Measurements from ENCODE around the gene AVEN.

The AVEN gene

DNA sequence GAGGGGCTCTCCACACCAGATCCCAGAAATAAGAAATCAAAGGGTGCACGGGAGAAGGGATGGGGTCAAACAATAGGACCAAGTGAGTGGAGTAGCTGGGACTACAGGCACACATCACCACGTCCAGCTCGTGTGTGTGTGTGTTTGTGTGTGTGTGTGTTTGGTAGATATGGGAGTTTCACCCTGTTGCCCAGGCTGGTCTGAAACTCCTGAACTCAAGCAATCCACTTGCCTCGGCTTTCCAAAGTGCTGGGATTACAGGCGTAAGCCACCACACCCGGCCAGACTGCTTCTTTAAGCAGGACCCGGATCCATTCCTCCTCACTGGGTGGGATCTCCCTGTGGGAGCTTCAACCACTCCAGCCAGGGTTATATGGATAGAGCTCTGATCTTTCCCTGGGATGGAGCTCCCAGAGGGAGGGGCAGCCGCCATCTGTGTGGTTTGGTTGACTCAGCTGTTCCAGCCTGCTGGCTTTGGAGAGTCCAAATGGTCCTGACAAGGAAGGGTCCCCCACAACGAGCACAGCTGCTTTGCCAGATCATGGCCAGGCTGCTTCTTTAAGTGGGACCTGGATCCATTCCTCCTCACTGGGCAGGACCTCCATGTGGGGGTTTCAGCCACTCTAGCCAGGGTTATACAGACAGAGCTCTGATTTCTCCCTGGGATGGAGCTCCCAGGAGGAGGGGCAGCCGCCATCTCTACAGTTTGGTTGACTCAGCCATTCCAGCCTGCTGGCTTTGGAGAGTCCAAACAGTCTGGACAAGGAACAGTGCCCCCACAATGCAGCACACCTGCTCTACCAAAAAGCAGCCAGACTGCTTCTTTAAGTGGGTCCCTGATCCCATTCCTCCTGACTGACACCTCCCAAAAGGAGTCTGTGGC lies 9.1 kb upstream of the AVEN start:
- Histone ChIP-seq H3K36me3 (no peaks in the 10 kb centered on the region), H3K27me3 (no peaks in the 10 kb centered on the region), H3K4me3 (no peak overlapping the region), H3K9me3 (peaks cover 0 to 13% (median 0%) of the 10 kb centered on the region in 3 donors), H3K4me1 (peaks cover 0 to 7% (median 0%) of the 10 kb centered on the region in 4 donors), H3K27ac (no peak overlapping the region)
- intact Hi-C loops (cut with DNase I; ENCODE audit: low total_unique reads): no loop called here
- TF ChIP-seq, protein P1, sequence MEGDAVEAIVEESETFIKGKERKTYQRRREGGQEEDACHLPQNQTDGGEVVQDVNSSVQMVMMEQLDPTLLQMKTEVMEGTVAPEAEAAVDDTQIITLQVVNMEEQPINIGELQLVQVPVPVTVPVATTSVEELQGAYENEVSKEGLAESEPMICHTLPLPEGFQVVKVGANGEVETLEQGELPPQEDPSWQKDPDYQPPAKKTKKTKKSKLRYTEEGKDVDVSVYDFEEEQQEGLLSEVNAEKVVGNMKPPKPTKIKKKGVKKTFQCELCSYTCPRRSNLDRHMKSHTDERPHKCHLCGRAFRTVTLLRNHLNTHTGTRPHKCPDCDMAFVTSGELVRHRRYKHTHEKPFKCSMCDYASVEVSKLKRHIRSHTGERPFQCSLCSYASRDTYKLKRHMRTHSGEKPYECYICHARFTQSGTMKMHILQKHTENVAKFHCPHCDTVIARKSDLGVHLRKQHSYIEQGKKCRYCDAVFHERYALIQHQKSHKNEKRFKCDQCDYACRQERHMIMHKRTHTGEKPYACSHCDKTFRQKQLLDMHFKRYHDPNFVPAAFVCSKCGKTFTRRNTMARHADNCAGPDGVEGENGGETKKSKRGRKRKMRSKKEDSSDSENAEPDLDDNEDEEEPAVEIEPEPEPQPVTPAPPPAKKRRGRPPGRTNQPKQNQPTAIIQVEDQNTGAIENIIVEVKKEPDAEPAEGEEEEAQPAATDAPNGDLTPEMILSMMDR (IDR thresholded peaks at IDR 0.05): no peak
- DNase-seq: no peak

DNA sequence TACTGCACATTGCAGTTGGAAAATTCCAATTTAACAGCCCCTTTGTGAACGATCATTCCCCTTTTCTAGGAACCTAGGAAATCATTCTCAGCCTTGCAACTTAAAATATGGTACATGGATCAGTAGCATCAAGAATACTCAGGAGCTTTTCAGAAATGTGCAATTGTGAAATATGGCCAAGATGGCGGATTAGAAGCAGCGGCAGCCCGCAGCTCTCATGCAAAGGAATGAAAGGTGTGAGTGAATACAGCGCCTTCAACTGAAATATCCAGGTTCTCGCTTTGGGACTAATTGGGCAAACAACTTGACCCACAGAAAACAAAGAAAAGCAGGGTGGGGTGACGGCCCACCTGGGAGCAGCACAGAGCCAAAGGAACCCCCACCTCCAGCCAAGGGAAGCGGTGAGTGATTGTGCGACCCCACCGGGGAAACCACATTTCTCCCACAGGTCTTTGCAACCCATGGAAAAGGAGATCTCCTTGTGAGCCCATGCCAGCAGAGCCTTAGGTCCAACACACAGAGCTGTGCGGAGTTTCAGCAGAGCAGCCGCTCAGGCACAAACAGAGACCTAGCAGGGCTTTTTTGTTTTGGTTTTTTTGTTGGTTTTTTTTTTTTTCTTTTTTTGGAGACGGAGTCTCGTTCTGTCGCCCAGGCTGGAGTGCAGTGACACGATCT lies 7.6 kb upstream of the AVEN start:
- no peaks in the 10 kb centered on the region for H3K36me3 ChIP-seq
- intact Hi-C loops (cut with DNase I; ENCODE audit: low total_unique reads): no loop called here

DNA sequence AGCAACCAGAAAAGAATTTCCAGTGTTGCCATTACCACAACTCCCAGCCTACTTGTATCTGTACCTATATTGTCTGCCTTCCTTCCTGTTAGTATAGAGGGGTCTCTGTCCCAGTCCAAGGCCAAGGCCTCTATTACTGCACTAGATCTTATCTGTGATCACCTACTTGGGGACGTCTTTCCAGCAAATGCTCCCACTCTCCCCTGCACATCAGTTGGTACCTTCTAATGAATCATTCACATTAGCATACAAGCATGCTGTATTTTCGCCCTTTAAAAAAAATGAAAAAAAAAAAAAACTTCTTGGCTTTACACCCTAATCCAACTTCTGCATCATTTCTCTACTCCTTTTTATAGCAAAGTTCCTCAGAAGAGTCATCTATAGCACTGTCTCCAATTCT lies 4.8 kb upstream of the AVEN start:
- DNase-seq: no peak

More for the DNA sequence above, 7.6 kb upstream of the AVEN start:
- no peak for DNase-seq
- TF ChIP-seq, protein P1 (IDR thresholded peaks at IDR 0.05): no peak
- Histone ChIP-seq H3K27me3 (no peaks in the 10 kb centered on the region), H3K4me3 (no peak overlapping the region), H3K9me3 (peaks cover 0 to 13% (median 0%) of the 10 kb centered on the region in 3 donors), H3K4me1 (peaks cover 0 to 7% (median 0%) of the 10 kb centered on the region in 4 donors), H3K27ac (no peak overlapping the region)

DNA sequence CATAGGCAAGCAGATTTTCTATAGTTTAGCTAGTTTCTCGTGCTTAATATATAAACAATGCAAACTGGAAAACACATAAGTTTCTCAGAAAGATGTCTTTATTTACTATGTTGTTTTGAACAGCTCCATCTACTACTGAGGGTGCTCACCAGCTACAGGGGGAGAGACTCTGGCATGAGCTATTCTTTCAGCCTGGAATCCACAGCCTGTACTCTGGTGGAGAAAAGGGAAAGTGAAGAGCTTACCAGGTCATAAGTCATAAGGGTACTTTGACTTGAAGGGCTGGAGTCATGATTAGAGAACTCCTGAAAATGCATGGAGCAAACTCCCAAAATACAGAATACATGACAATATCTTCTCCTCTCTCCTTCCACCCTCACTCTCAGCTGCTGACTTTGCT lies 4.4 kb upstream of the AVEN start:
- intact Hi-C loops (cut with DNase I; ENCODE audit: low total_unique reads): no loop called here
- no peak for DNase-seq
- H3K4me3 ChIP-seq: no peak overlapping the region
- peaks cover 0 to 11% (median 2%) of the 10 kb centered on the region in 4 donors for H3K4me1 ChIP-seq
- no peaks in the 10 kb centered on the region for H3K36me3 ChIP-seq
- TF ChIP-seq, protein P1 (IDR thresholded peaks at IDR 0.05): no peak
- H3K9me3 ChIP-seq: no peaks in the 10 kb centered on the region
- H3K27me3 ChIP-seq: no peaks in the 10 kb centered on the region
- H3K27ac ChIP-seq: no peak overlapping the region

More for the DNA sequence above, 4.8 kb upstream of the AVEN start:
- Histone ChIP-seq H3K27ac (no peak overlapping the region), H3K4me1 (peaks cover 0 to 11% (median 3%) of the 10 kb centered on the region in 4 donors), H3K9me3 (no peaks in the 10 kb centered on the region), H3K4me3 (no peak overlapping the region), H3K27me3 (no peaks in the 10 kb centered on the region), H3K36me3 (no peaks in the 10 kb centered on the region)
- intact Hi-C loops (cut with DNase I; ENCODE audit: low total_unique reads): no loop called here
- TF ChIP-seq, protein P1 (IDR thresholded peaks at IDR 0.05): no peak

DNA sequence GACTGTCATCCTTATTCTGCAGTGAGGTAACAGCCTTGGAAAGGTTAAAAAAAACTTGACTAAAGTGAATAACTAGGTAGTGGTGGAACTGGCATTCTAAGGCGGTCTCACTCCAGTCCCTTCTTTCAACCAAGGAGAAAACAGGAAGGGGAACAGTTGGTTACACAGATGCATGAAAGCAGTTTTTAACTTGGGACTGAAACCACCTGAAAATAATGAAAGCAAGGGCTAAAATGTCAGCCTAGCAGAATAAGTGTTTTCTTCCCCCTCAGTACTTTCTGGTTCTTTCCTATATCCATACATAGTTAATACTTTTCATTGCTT lies 748 bp upstream of the AVEN start:
- intact Hi-C loops (cut with DNase I; ENCODE audit: low total_unique reads): no loop called here

More for the DNA sequence above, 748 bp upstream of the AVEN start:
- Histone ChIP-seq H3K36me3 (no peaks in the 10 kb centered on the region), H3K9me3 (no peaks in the 10 kb centered on the region), H3K27me3 (no peaks in the 10 kb centered on the region), H3K27ac (peak overlapping the region; percentile 81 to 91), H3K4me3 (peak overlapping the region; percentile 72 to 90), H3K4me1 (peaks cover 0 to 11% (median 8%) of the 10 kb centered on the region in 4 donors)
- TF ChIP-seq, protein P1 (IDR thresholded peaks at IDR 0.05): no peak
- DNase-seq: no peak

All from tibial artery (tissue), 4 donors.